GM10266 (cell line): Measurements from ENCODE around the gene UPB1.

ENCODE experiments used
- DNase-seq: peaks from one replicate; pipeline ENCODE4 v3.0.0; 2012; ENCODE audit errors: extremely low spot score
- TF ChIP-seq, protein P1 (sequence below): IDR thresholded peaks from 2 replicates; pipeline ENCODE4 v1.5.1; 2012; ENCODE audit warnings: mild to moderate bottlenecking, low read depth; ENCODE audit not compliant: control insufficient read depth, insufficient read depth; ENCODE audit errors: missing control alignments

Gene UPB1

DNA sequence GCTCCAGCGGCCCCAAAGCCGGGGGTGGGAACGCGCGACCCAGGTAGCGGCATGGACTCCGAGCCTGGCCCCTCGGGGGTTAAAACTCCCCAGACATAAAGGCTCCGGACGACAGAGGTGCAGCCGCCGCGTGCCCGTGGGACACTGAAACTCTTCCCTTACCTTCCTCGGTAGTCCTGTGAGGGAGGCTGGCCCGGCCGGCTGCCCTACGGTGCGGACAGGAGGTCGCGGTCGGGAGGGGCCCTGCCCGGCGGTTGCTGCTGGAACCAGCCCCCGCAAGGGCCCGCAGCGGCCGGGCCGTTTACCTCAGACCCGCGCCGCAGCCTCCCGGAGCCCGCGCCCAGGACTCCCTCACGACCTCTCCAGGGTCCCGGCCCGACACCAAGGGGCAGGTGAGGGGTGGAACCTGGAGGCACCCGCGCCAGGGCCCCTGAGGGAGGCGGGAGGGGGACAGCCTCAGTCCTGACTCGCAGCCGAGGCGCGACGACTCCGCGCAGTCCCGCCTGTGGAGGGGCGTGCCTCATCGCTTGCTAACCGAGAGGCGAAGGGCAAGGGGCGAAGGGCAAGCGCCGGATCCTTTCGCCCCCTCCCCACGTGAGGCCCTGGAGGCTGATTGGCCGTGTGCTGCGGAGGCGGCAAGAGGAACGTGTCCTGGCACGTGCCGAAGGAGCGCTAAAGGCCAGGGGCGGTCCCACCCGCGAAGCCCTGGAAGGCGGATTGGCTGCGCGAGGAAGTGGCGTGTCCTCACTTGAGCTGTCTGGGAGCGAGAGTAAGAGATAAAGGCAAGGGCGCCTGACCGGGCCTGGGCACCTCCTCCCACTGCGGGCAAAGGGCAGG lies at the start of gene UPB1:
UPB1 (plus strand) TSS at position 805 of the 837 bp plus-strand sequence. CDS start 72 bp downstream, outside the sequence.
- TF ChIP-seq, protein P1, sequence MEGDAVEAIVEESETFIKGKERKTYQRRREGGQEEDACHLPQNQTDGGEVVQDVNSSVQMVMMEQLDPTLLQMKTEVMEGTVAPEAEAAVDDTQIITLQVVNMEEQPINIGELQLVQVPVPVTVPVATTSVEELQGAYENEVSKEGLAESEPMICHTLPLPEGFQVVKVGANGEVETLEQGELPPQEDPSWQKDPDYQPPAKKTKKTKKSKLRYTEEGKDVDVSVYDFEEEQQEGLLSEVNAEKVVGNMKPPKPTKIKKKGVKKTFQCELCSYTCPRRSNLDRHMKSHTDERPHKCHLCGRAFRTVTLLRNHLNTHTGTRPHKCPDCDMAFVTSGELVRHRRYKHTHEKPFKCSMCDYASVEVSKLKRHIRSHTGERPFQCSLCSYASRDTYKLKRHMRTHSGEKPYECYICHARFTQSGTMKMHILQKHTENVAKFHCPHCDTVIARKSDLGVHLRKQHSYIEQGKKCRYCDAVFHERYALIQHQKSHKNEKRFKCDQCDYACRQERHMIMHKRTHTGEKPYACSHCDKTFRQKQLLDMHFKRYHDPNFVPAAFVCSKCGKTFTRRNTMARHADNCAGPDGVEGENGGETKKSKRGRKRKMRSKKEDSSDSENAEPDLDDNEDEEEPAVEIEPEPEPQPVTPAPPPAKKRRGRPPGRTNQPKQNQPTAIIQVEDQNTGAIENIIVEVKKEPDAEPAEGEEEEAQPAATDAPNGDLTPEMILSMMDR, result no peak
- DNase-seq, result no peak

DNA sequence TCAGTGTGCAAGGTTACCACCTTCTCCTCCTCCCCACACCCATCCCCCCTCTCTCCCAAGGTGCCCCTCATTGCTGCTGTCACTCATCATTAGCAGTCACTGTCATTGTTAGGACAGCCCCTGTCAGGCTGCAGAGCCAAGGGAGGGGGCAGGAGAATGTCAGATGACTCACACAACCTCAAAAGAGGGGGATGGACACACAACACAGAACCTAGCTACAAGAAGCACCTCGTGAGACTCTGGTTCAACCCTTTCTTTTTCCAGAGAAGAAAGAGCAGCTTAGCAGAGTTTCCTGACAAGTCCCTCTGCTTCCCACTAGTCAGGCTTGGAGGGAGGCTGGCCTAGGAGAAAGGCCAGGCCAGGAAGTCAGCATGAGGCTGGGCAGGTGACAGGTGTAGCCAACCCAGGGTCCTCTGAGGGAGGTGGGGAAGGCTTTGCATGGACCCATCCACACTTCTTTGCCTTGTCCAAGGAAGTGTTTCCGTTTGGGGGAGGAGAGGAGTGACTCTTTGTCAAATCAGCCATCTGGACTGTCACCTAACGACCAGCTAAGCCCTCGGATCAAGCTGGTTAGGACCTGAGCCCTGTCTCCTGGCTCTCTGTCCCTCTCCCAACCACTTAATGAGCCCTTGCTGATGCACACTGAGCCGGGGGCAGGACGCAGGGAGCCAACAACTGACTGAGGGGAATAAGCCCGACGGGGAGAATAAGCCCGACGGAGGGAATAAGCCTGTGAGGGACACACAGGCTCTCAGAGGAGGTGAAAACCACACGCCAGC lies 49.5 kb upstream of the UPB1 start:
- TF ChIP-seq, protein P1, result no peak
- no peak for DNase-seq

DNA sequence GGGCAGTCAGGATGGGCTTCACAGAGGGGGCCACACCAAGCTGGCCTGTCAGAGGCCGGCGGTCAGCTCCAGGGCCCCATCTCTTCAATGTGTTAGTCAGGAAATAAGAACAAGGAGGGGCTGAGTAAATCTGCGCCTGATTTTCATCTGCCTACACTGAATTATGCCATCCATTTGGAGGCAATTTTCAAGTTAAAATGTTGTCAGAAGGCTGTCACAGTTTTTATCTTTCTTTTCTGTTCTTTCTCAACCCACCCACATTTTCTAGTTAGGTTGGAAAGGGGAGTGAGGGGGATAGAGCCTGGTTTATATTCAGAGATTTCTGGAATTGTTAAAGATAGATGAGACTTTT lies 48.9 kb upstream of the UPB1 start:
- DNase-seq, result no peak
- TF ChIP-seq, protein P1, result no peak

DNA sequence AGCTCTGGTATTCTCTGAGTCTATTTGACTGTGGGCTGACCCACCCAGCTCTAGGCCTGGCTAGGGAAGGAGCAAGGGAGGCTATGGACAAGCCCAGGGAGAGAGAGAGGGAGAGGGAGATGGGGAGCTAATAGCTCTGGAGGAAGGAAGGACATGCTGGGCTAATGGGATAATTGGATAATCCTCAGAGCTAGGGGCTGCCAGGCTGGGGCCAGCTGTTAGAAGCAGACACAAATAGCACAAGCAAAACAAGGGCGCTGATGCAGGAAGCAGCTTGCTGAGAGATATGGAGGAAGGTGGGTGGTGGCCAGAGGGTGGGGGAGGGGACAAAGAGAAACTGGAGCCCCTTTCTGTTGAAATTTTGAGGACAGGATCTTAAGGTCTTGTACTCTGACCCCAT lies 44.5 kb upstream of the UPB1 start:
- no peak for DNase-seq
- TF ChIP-seq, protein P1, result no peak

DNA sequence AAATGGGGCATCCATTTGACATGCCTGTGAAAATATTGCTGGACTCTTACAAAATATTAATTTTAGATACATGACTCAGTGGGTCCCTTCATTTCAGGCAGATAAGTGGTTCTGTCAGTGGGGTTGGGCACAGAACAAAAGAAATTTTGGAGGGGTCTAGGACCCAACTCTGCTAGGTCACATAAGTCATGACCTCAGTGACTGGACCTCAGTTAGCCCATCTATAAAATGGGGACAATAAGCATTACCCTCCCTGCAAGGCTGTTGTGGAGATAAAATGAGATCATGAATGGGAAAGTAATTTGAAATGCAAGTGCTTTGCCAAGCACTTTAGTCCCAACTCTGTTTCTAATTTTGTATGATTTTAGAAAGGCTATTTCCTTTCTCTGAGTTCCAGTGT lies 44.0 kb upstream of the UPB1 start:
- TF ChIP-seq, protein P1, result no peak
- DNase-seq, result no peak

DNA sequence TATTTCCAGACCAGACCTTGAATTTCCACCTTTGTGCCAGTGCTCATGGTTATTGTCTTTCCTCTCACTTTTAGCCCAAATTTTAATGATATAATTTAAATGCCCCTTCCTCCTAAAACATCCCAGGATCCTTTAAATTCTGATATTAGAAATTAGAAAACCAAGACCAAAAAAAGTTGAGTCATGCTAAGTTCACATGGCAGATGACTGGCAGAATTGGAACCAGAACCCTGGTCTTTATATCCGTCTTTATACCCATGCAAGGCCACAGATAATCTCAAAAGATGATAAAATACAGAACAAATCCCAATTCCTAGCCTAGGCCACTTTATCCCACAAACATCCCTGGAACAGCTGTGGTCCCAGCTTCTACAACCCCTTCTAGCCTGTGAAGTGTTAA lies 41.3 kb upstream of the UPB1 start:
- no peak for DNase-seq
- TF ChIP-seq, protein P1, result no peak

DNA sequence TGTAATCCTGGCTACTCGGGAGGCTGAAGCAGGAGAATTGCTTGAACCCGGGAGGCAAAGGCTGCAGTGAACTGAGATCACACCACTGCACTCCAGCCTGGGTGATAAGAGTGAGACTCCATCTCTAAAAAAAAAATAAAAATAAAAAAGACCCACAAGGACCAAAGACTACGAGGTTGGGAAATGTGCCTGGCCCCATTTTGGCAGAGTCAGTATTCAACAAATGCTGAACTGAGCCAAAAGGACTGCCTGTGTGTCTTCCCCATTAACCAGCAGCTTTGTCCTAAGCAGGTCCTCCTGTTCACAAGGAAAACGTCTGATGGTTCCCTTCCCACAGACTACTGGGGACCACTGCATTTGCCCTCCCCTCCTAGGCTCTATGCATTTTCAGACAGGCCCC lies 40.1 kb upstream of the UPB1 start:
- DNase-seq, result no peak
- TF ChIP-seq, protein P1, result no peak
